ENCODE data around the gene GSTA2. TPM values are rescaled to one million over a fixed set of nuclear protein-coding genes. Genes with fewer than 3 reads are reported as not detected.
"Not testable (repeated sequence)": the region's sequence is repeated elsewhere in the genome, so short reads cannot be mapped to it uniquely, and the experiment has no call there.

The GSTA2 gene
- total RNA-seq, 5 donors from 2014 or later (not counting 1 experiment from before 2014, with no cell fraction given) = not detected

DNA sequence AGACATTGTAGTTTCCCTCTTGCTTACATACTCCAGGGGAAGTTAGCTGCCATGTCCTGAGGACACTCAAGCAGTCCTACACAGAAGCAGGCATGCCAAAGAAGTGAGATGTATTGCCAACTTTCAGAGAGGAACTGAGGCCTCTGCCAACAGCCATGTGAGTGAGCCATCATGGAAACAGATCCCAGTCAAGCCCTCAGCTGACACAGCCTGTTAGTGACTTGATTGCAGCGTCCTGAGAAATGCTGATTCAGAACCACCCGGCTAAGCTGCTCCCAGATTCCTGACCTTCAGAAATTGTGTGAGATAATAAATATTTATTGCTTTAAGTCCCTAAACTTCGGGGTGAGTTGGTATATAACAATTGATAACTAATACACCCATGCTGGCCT lies 38.1 kb downstream of the GSTA2 start:
- peaks cover 0 to 6% of the 10 kb centered on the region in 2 experiments for H3K27me3 ChIP-seq (replicated peaks in 1 of 2; ENCODE audit: control insufficient read depth in 2 of 2, extremely low read depth in 1 of 2, insufficient read depth in 2 of 2, low read length in 1 of 2)
- no peaks in the 10 kb centered on the region for H3K4me1 Mint-ChIP-seq
- H3K36me3 Mint-ChIP-seq = no peaks in the 10 kb centered on the region
- no peak overlapping the region for H3K27ac Mint-ChIP-seq
- ATAC-seq (replicated peaks in 1 of 4) (no peak), DNase-seq (no peak)
- H3K4me1 ChIP-seq (ENCODE audit: control insufficient read depth in 1 of 2, extremely low read depth in 1 of 2, insufficient read depth in 2 of 2, low read length in 2 of 2) = no peaks in the 10 kb centered on the region
- peaks cover 0 to 6% of the 10 kb centered on the region in 2 donors for H3K27me3 Mint-ChIP-seq
- no peaks in the 10 kb centered on the region for H3K36me3 ChIP-seq (ENCODE audit: control insufficient read depth in 2 of 2, extremely low read depth in 1 of 2, insufficient read depth in 1 of 2, low read length in 1 of 2)
- H3K4me3 ChIP-seq (ENCODE audit: control insufficient read depth in 1 of 2, extremely low read depth in 1 of 2, low read length in 1 of 2) = no peak overlapping the region
- H3K9me3 Mint-ChIP-seq = no peaks in the 10 kb centered on the region
- no peaks in the 10 kb centered on the region for H3K9me3 ChIP-seq
- no peak overlapping the region for H3K27ac ChIP-seq (ENCODE audit: low read length)
- ChIA-PET POLR2A (no interaction called here), CTCF (interaction anchor here in 1 of 2 donors (0.6 kb wide), 1 partner anchor 760 kb away, joined by 6 read pairs; no protein-coding TSS in a partner anchor)
- H3K4me3 Mint-ChIP-seq = no peak overlapping the region
- WGBS (ENCODE audit: insufficient coverage) = no CpG with 5 or more reads among the region's 3 CpGs

DNA sequence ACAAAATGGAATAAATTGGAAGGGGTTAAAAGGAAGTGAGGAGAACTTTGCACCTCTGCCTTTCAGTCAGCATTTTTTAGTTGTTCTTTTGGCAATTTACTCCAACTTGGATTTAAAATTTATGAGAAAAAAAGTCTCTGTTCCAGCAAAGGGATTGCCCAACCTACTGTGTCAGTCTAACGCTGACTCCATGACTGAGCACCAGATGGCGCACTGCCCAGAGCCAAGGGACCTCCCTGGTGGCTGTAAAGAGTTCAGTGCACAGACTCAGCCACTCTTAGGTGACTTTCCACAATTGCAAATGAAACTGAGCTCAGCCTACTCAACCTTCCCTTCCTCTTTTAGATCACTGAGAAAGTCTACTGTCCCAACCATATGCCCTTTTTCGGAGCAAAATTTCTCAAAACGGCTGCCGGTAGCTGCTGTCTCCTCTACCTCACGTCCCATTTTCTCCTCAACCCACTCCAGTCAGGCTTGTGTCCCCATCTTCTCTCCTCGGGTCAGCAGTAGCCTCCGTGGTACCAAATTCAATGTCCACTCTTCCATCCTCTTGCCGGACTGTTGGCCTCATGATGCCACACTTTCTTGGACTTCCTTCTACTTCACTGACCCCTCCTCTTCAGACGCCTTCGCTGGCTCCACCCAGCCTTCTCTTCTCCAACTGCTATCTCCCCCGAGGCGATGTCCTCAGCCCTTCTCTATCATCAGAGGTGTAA lies 38.7 kb downstream of the GSTA2 start:
- no peaks in the 10 kb centered on the region for H3K4me1 Mint-ChIP-seq
- WGBS (ENCODE audit: insufficient coverage) = 73% methylated on average over 13 of the region's 13 CpGs
- peaks cover 0 to 6% of the 10 kb centered on the region in 2 experiments for H3K27me3 ChIP-seq (replicated peaks in 1 of 2; ENCODE audit: control insufficient read depth in 2 of 2, extremely low read depth in 1 of 2, insufficient read depth in 2 of 2, low read length in 1 of 2)
- no peak overlapping the region for H3K27ac Mint-ChIP-seq
- H3K9me3 Mint-ChIP-seq = no peaks in the 10 kb centered on the region
- H3K27ac ChIP-seq (ENCODE audit: low read length) = no peak overlapping the region
- CTCF ChIA-PET = interaction anchor here in 1 of 2 donors (0.6 kb wide), 1 partner anchor 761 kb away, joined by 6 read pairs; no protein-coding TSS in a partner anchor
- H3K4me1 ChIP-seq (ENCODE audit: control insufficient read depth in 1 of 2, extremely low read depth in 1 of 2, insufficient read depth in 2 of 2, low read length in 2 of 2) = no peaks in the 10 kb centered on the region
- no peaks in the 10 kb centered on the region for H3K9me3 ChIP-seq
- H3K4me3 ChIP-seq (ENCODE audit: control insufficient read depth in 1 of 2, extremely low read depth in 1 of 2, low read length in 1 of 2) = no peak overlapping the region
- H3K4me3 Mint-ChIP-seq = no peak overlapping the region
- no peaks in the 10 kb centered on the region for H3K36me3 ChIP-seq (ENCODE audit: control insufficient read depth in 2 of 2, extremely low read depth in 1 of 2, insufficient read depth in 1 of 2, low read length in 1 of 2)
- ATAC-seq (replicated peaks in 1 of 4) (peak in 3 of 4 experiments; percentile 69 to 77 (median 73)), DNase-seq (peak in 33 of 35 experiments; percentile 3 to 58 (median 35))
- POLR2A ChIA-PET = no interaction called here
- peaks cover 0 to 6% of the 10 kb centered on the region in 2 donors for H3K27me3 Mint-ChIP-seq
- no peaks in the 10 kb centered on the region for H3K36me3 Mint-ChIP-seq

DNA sequence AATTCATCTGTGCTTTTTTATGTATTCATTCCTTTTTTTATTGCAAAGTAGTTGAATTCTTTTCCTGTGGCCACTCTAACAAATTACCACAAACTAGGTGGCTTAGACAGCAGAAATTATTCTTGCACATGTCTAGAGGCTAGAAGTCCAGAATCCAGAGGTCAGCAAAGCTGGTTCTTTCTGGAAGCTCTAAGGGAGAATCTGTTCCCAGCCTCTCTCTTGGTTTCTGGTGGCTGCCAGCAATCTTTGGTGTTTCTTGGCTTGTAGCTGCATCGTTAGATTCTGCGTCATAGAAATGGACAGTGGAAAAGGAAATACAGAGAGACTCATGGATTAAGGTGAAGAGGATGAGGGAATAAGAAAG lies 39.3 kb downstream of the GSTA2 start:
- ATAC-seq (replicated peaks in 1 of 4) = no peak
- no peaks in the 10 kb centered on the region for H3K36me3 Mint-ChIP-seq
- no peaks in the 10 kb centered on the region for H3K9me3 Mint-ChIP-seq
- Histone ChIP-seq H3K4me3 (ENCODE audit: control insufficient read depth in 1 of 2, extremely low read depth in 1 of 2, low read length in 1 of 2) (no peak overlapping the region), H3K9me3 (no peaks in the 10 kb centered on the region), H3K27ac (ENCODE audit: low read length) (no peak overlapping the region), H3K4me1 (ENCODE audit: control insufficient read depth in 1 of 2, extremely low read depth in 1 of 2, insufficient read depth in 2 of 2, low read length in 2 of 2) (no peaks in the 10 kb centered on the region), H3K36me3 (ENCODE audit: control insufficient read depth in 2 of 2, extremely low read depth in 1 of 2, insufficient read depth in 1 of 2, low read length in 1 of 2) (no peaks in the 10 kb centered on the region), H3K27me3 (replicated peaks in 1 of 2; ENCODE audit: control insufficient read depth in 2 of 2, extremely low read depth in 1 of 2, insufficient read depth in 2 of 2, low read length in 1 of 2) (peaks cover 0 to 6% of the 10 kb centered on the region in 2 experiments)
- ChIA-PET CTCF (no interaction called here), POLR2A (no interaction called here)
- no peak overlapping the region for H3K4me3 Mint-ChIP-seq
- no peaks in the 10 kb centered on the region for H3K4me1 Mint-ChIP-seq
- no peak overlapping the region for H3K27ac Mint-ChIP-seq
- no CpG with 5 or more reads among the region's 2 CpGs for WGBS (ENCODE audit: insufficient coverage)
- H3K27me3 Mint-ChIP-seq = peaks cover 0 to 6% of the 10 kb centered on the region in 2 donors
- no peak for DNase-seq

DNA sequence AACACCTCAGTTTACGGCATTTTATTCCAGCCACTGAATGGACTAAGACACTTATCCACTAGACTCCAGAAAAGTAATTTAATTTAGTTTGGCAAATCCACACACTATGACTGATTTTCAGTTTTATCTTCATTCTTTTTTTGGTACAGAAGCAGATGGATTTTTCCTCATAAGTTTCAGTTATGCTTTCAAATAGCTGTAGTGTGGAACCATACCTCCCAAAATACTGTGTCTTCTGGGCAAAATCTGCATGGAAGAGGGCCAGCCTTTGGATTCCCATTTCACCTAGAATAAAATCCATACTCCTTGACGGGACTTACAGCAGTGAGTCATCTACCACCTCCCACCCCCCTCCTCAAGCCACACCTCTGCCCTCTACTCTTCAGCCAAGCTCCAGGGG lies 43.0 kb downstream of the GSTA2 start:
- H3K27me3 Mint-ChIP-seq = peaks cover 0 to 10% of the 10 kb centered on the region in 2 donors
- Histone ChIP-seq H3K4me3 (ENCODE audit: control insufficient read depth in 1 of 2, extremely low read depth in 1 of 2, low read length in 1 of 2) (no peak overlapping the region), H3K27ac (ENCODE audit: low read length) (no peak overlapping the region), H3K27me3 (replicated peaks in 1 of 2; ENCODE audit: control insufficient read depth in 2 of 2, extremely low read depth in 1 of 2, insufficient read depth in 2 of 2, low read length in 1 of 2) (peaks cover 0 to 6% of the 10 kb centered on the region in 2 experiments), H3K9me3 (no peaks in the 10 kb centered on the region), H3K36me3 (ENCODE audit: control insufficient read depth in 2 of 2, extremely low read depth in 1 of 2, insufficient read depth in 1 of 2, low read length in 1 of 2) (no peaks in the 10 kb centered on the region), H3K4me1 (ENCODE audit: control insufficient read depth in 1 of 2, extremely low read depth in 1 of 2, insufficient read depth in 2 of 2, low read length in 2 of 2) (no peaks in the 10 kb centered on the region)
- H3K36me3 Mint-ChIP-seq = no peaks in the 10 kb centered on the region
- no peaks in the 10 kb centered on the region for H3K9me3 Mint-ChIP-seq
- H3K4me1 Mint-ChIP-seq = no peaks in the 10 kb centered on the region
- POLR2A ChIA-PET = no interaction called here
- H3K27ac Mint-ChIP-seq = no peak overlapping the region
- H3K4me3 Mint-ChIP-seq = no peak overlapping the region
- CTCF ChIA-PET = interaction anchor here in 1 of 2 donors (1.2 kb wide), 1 partner anchor 24 kb away, joined by 7 read pairs; no protein-coding TSS in a partner anchor
- no peak for DNase-seq
- no peak for ATAC-seq (replicated peaks in 1 of 4)
- WGBS (ENCODE audit: insufficient coverage) = 90% methylated on average over 1 of the region's 2 CpGs

DNA sequence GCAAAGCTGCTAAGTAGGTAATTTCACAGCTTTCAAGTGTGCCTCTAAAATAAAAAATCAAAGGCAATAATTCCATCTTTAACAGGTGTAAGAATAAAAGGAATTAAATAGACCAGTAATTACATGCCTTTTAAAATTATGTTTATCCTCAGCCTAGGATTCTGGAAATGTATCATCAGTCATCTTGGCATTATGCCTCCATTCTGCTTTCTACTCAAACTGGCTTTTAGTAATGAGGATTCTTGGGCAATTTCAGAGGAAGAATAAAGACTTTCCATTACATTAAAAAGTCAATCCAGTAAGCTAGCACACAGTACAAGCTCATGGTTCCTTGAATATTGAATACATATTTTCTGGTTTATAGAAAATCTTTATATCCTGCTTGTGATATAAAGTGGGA lies 44.7 kb downstream of the GSTA2 start:
- Histone ChIP-seq H3K27ac (ENCODE audit: low read length) (no peak overlapping the region), H3K4me1 (ENCODE audit: control insufficient read depth in 1 of 2, extremely low read depth in 1 of 2, insufficient read depth in 2 of 2, low read length in 2 of 2) (no peaks in the 10 kb centered on the region), H3K9me3 (no peaks in the 10 kb centered on the region), H3K27me3 (replicated peaks in 1 of 2; ENCODE audit: control insufficient read depth in 2 of 2, extremely low read depth in 1 of 2, insufficient read depth in 2 of 2, low read length in 1 of 2) (no peaks in the 10 kb centered on the region), H3K36me3 (ENCODE audit: control insufficient read depth in 2 of 2, extremely low read depth in 1 of 2, insufficient read depth in 1 of 2, low read length in 1 of 2) (no peaks in the 10 kb centered on the region), H3K4me3 (ENCODE audit: control insufficient read depth in 1 of 2, extremely low read depth in 1 of 2, low read length in 1 of 2) (no peak overlapping the region)
- Mint-ChIP-seq H3K27ac (no peak overlapping the region), H3K36me3 (no peaks in the 10 kb centered on the region), H3K4me3 (no peak overlapping the region), H3K27me3 (peaks cover 2 to 21% of the 10 kb centered on the region in 2 donors), H3K4me1 (no peaks in the 10 kb centered on the region), H3K9me3 (no peaks in the 10 kb centered on the region)
- ATAC-seq (replicated peaks in 1 of 4) (no peak), DNase-seq (no peak)
- POLR2A ChIA-PET = no interaction called here
- CTCF ChIA-PET = no interaction called here

DNA sequence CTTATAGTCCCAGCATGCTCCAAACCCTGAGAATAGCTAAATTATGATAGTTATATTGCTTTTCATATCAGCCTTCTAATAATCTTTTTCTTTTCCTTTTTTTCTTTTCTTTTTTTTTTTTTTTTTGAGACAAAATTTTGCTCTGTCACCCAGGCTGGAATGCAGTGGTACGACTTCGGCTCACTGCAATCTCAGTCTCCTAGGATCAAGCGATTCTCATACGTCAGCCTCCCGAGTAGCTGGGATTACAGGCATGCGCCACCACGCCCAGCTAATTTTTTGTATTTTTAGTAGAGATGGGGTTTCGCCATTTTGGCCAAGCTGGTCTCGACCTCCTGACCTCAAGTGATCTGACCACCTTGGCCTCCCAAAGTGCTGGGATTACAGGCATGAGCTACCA lies 48.5 kb downstream of the GSTA2 start:
- H3K9me3 Mint-ChIP-seq; H3K4me1 Mint-ChIP-seq; H3K36me3 ChIP-seq (ENCODE audit: control insufficient read depth in 2 of 2, extremely low read depth in 1 of 2, insufficient read depth in 1 of 2, low read length in 1 of 2); H3K36me3 Mint-ChIP-seq; H3K4me1 ChIP-seq (ENCODE audit: control insufficient read depth in 1 of 2, extremely low read depth in 1 of 2, insufficient read depth in 2 of 2, low read length in 2 of 2); POLR2A ChIA-PET; H3K27me3 ChIP-seq (replicated peaks in 1 of 2; ENCODE audit: control insufficient read depth in 2 of 2, extremely low read depth in 1 of 2, insufficient read depth in 2 of 2, low read length in 1 of 2); DNase-seq; H3K4me3 Mint-ChIP-seq; H3K9me3 ChIP-seq; H3K27ac ChIP-seq (ENCODE audit: low read length); ATAC-seq (replicated peaks in 1 of 4); H3K27ac Mint-ChIP-seq; H3K4me3 ChIP-seq (ENCODE audit: control insufficient read depth in 1 of 2, extremely low read depth in 1 of 2, low read length in 1 of 2): not testable (repeated sequence)
- peaks cover 2 to 15% of the 10 kb centered on the region in 2 donors for H3K27me3 Mint-ChIP-seq
- WGBS (ENCODE audit: insufficient coverage) = 100% methylated on average over 1 of the region's 9 CpGs
- CTCF ChIA-PET = interaction anchor here in 1 of 2 donors (0.6 kb wide), 1 partner anchor 18 kb away, joined by 3 read pairs; no protein-coding TSS in a partner anchor
